K562 (cell line): Measurements from ENCODE around the gene MORF4L1. TPM values are rescaled to one million over a fixed set of nuclear protein-coding genes. Genes with fewer than 3 reads are reported as not detected.

Source experiments
- EP300 ChIP-seq: IDR thresholded peaks from 2 replicates; pipeline ENCODE4 v1.6.1; 2012; ENCODE audit warnings: low read length, improper control_type of control experiment
- KLF6 ChIP-seq: fragments of 250-450 bp; sonication (Bioruptor Pico); IDR thresholded peaks from 2 replicates; pipeline ENCODE4 v1.4.0; 2020; ENCODE audit warnings: mild to moderate bottlenecking, moderate library complexity, borderline replicate concordance
- NFE2 ChIP-seq: IDR thresholded peaks from 2 replicates; pipeline ENCODE4 v1.6.1; 2014; ENCODE audit warnings: antibody characterized with exemption, low read depth
- NFXL1 ChIP-seq: fragments of 450-650 bp; formaldehyde crosslinking; IDR thresholded peaks from 2 replicates; pipeline ENCODE4 v1.4.0; 2021; ENCODE audit warnings: mild to moderate bottlenecking
- POLR2H ChIP-seq: IDR thresholded peaks from 2 replicates; pipeline ENCODE4 v1.6.1; 2016; ENCODE audit warnings: missing genetic modification characterization, low read depth, mild to moderate bottlenecking, control low read depth, missing compliant biosample characterization, moderate library complexity
- POLR3G ChIP-seq: IDR thresholded peaks from 2 replicates; pipeline ENCODE4 v1.6.1; 2011; ENCODE audit not compliant: insufficient read length, insufficient replicate concordance; ENCODE audit errors: extremely low read depth
- TAF1 ChIP-seq: IDR thresholded peaks from 2 replicates; pipeline ENCODE4 v1.6.1; 2011; ENCODE audit warnings: mild to moderate bottlenecking, low read length, moderate library complexity; ENCODE audit not compliant: insufficient read depth, control insufficient read depth, severe bottlenecking; ENCODE audit errors: extremely low read depth
- TEAD4 ChIP-seq, 2 experiments: sonication (generic) in 1 of 2; formaldehyde crosslinking in 1 of 2; IDR thresholded peaks; 2 replicates each; pipeline versions ENCODE4 v1.6.1 to v1.8.0; 2012 to 2022; ENCODE audit warnings: borderline replicate concordance in 1 of 2, inconsistent platforms in 1 of 2, low read length in 1 of 2, mild to moderate bottlenecking in 1 of 2, missing genetic modification reagents in 1 of 2
- XRCC4 ChIP-seq: IDR thresholded peaks from one replicate; pipeline ENCODE4 v1.6.1; 2011; ENCODE audit not compliant: insufficient read depth, insufficient read length; ENCODE audit errors: extremely low read depth
- ZNF197 ChIP-seq: fragments of 200-800 bp; sonication (Bioruptor generic); IDR thresholded peaks from 2 replicates; pipeline ENCODE4 v1.6.1; 2016; ENCODE audit warnings: low read depth, missing genetic modification characterization, missing compliant biosample characterization
- polyA plus RNA-seq, 8 experiments: library from polyadenylated mRNA; depleted of rRNA in 4 of 8; stranded (reverse) in 5 of 8; unstranded in 3 of 8; fragments of >200 nt; fragmentation: Nextera tagmentation in 2 of 8; fragmentation: Illumina TruSeq in 1 of 8; extraction: Ambion mirVana in 2 of 8; extraction: Trizol in 1 of 8; gene quantifications; 2 replicates each; pipeline versions ENCODE4 v1.2.1 to v1.2.3, GENCODE V29; 2011 to 2014; ENCODE audit warnings: inconsistent platforms in 1 of 8, missing spikeins in 1 of 8
- total RNA-seq, 7 experiments: library from RNA; depleted of rRNA in 6 of 7; stranded (reverse); fragments of >200 nt in 6 of 7; fragmentation: Illumina TruSeq in 2 of 7; extraction: Trizol in 2 of 7; gene quantifications; 2 replicates each; pipeline versions ENCODE4 v1.2.1 to v1.2.3, GENCODE V29; 2011 to 2021; ENCODE audit warnings: low replicate concordance in 1 of 7
- TF ChIP-seq, protein P1 (sequence below): fragments of 450-650 bp; formaldehyde crosslinking; IDR thresholded peaks from 2 replicates; pipeline ENCODE4 v1.4.0; 2022; ENCODE audit warnings: missing genetic modification characterization
- TF ChIP-seq, protein P2 (sequence below): fragments of 200-400 bp; formaldehyde crosslinking; IDR thresholded peaks from 2 replicates; pipeline ENCODE4 v1.6.1; 2017; ENCODE audit warnings: mild to moderate bottlenecking, low read depth, low read length, moderate library complexity
- TF ChIP-seq, protein P3 (sequence below): fragments of 450-650 bp; IDR thresholded peaks from 2 replicates; pipeline ENCODE4 v1.6.1; 2016; ENCODE audit warnings: mild to moderate bottlenecking
- TF ChIP-seq, protein P4 (sequence below), 2 experiments: IDR thresholded peaks; 2 replicates each; pipeline ENCODE4 v1.6.1; 2012; ENCODE audit warnings: improper control_type of control experiment in 2 of 2, low read depth in 2 of 2, low read length in 2 of 2, borderline replicate concordance in 1 of 2
- TF ChIP-seq, protein P5 (sequence below): IDR thresholded peaks from 3 replicates; pipeline ENCODE4 v1.6.1; 2011; ENCODE audit warnings: borderline replicate concordance, mild to moderate bottlenecking; ENCODE audit not compliant: insufficient read length, insufficient read depth

Gene MORF4L1
- total and polyA plus RNA-seq, 9 of the 15 experiments (the other 6 are each of a cell fraction or from before 2014, with no cell fraction given) = 127 to 615 (median 281) TPM

DNA sequence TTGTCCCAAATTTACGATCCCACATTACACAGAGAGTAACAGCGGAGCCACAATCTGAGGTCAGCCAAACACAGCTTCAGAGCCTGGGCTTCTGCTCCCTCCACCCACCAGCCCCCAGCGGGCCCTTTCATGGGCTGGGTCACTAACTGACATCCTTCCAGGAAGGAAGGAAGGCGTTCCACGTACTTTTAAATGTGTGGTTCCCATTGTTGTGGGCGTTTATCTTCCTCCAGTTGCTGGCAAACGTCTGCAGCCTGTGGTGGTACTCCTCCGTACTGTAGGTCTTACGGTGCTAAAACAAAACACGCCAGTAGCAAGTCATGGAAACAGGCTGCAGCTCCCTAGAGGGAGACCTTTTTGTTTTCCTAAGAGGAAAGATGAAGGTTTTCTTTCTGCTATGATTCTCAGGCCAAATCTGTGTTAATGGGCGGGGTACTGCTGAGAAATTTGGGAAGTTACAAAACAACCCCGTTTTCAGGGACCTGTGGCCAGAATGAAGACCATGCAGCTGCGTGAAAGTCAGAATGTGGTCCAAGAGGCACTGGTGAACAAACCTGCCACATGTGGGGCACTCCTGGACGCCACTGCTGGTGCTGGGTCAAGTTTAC is 64.5 kb downstream of the MORF4L1 start (continued):
- TF ChIP-seq, protein P1, sequence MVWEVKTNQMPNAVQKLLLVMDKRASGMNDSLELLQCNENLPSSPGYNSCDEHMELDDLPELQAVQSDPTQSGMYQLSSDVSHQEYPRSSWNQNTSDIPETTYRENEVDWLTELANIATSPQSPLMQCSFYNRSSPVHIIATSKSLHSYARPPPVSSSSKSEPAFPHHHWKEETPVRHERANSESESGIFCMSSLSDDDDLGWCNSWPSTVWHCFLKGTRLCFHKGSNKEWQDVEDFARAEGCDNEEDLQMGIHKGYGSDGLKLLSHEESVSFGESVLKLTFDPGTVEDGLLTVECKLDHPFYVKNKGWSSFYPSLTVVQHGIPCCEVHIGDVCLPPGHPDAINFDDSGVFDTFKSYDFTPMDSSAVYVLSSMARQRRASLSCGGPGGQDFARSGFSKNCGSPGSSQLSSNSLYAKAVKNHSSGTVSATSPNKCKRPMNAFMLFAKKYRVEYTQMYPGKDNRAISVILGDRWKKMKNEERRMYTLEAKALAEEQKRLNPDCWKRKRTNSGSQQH (CRISPR knock-in tag) = no peak
- TF ChIP-seq ZNF197 (no peak), TAF1 (peak; percentile 39), POLR2H (tag) (no peak; the same call in 1 of the 2 replicates), XRCC4 (no peak), TEAD4 (IDR thresholded peaks at IDR 0.05; ENCODE audit: low read length) (peak; percentile 70; the same call in 1 of the 2 replicates), TEAD4 (CRISPR knock-in tag; IDR thresholded peaks at IDR 0.05; ENCODE audit: borderline replicate concordance) (no peak), EP300 (peak; percentile 92; the same call in 1 of the 2 replicates), NFE2 (peak; percentile 40; the same call in 1 of the 2 replicates), KLF6 (0 out of 2 replicates have a peak, but pooled peaks have one; percentile 53), NFXL1 (CRISPR knock-in tag) (no peak), POLR3G (no peak)
- TF ChIP-seq, protein P2, sequence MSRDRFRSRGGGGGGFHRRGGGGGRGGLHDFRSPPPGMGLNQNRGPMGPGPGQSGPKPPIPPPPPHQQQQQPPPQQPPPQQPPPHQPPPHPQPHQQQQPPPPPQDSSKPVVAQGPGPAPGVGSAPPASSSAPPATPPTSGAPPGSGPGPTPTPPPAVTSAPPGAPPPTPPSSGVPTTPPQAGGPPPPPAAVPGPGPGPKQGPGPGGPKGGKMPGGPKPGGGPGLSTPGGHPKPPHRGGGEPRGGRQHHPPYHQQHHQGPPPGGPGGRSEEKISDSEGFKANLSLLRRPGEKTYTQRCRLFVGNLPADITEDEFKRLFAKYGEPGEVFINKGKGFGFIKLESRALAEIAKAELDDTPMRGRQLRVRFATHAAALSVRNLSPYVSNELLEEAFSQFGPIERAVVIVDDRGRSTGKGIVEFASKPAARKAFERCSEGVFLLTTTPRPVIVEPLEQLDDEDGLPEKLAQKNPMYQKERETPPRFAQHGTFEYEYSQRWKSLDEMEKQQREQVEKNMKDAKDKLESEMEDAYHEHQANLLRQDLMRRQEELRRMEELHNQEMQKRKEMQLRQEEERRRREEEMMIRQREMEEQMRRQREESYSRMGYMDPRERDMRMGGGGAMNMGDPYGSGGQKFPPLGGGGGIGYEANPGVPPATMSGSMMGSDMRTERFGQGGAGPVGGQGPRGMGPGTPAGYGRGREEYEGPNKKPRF = no peak
- TF ChIP-seq, protein P3, sequence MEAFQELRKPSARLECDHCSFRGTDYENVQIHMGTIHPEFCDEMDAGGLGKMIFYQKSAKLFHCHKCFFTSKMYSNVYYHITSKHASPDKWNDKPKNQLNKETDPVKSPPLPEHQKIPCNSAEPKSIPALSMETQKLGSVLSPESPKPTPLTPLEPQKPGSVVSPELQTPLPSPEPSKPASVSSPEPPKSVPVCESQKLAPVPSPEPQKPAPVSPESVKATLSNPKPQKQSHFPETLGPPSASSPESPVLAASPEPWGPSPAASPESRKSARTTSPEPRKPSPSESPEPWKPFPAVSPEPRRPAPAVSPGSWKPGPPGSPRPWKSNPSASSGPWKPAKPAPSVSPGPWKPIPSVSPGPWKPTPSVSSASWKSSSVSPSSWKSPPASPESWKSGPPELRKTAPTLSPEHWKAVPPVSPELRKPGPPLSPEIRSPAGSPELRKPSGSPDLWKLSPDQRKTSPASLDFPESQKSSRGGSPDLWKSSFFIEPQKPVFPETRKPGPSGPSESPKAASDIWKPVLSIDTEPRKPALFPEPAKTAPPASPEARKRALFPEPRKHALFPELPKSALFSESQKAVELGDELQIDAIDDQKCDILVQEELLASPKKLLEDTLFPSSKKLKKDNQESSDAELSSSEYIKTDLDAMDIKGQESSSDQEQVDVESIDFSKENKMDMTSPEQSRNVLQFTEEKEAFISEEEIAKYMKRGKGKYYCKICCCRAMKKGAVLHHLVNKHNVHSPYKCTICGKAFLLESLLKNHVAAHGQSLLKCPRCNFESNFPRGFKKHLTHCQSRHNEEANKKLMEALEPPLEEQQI = peak; percentile 72; the same call in 1 of the 2 replicates
- TF ChIP-seq, protein P4, sequence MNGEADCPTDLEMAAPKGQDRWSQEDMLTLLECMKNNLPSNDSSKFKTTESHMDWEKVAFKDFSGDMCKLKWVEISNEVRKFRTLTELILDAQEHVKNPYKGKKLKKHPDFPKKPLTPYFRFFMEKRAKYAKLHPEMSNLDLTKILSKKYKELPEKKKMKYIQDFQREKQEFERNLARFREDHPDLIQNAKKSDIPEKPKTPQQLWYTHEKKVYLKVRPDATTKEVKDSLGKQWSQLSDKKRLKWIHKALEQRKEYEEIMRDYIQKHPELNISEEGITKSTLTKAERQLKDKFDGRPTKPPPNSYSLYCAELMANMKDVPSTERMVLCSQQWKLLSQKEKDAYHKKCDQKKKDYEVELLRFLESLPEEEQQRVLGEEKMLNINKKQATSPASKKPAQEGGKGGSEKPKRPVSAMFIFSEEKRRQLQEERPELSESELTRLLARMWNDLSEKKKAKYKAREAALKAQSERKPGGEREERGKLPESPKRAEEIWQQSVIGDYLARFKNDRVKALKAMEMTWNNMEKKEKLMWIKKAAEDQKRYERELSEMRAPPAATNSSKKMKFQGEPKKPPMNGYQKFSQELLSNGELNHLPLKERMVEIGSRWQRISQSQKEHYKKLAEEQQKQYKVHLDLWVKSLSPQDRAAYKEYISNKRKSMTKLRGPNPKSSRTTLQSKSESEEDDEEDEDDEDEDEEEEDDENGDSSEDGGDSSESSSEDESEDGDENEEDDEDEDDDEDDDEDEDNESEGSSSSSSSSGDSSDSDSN (IDR thresholded peaks at IDR 0.05; ENCODE audit: borderline replicate concordance in 1 of 2, low read depth in 2 of 2, low read length in 2 of 2) = 0 out of 4 replicates have a peak, but pooled peaks of 1 of the 2 experiments have one; percentile 41
- TF ChIP-seq, protein P5, sequence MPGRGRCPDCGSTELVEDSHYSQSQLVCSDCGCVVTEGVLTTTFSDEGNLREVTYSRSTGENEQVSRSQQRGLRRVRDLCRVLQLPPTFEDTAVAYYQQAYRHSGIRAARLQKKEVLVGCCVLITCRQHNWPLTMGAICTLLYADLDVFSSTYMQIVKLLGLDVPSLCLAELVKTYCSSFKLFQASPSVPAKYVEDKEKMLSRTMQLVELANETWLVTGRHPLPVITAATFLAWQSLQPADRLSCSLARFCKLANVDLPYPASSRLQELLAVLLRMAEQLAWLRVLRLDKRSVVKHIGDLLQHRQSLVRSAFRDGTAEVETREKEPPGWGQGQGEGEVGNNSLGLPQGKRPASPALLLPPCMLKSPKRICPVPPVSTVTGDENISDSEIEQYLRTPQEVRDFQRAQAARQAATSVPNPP = no peak
